ENCODE measurements around the gene CHGA. TPM values are rescaled to one million over a fixed set of nuclear protein-coding genes. Genes with fewer than 3 reads are reported as not detected.

Gene CHGA
- total and polyA plus RNA-seq, 4 donors = 0.05 TPM; not detected in 3

- no peaks in the 10 kb centered on the region for H3K27me3 ChIP-seq (ENCODE audit: control insufficient read depth in 4 of 4, insufficient read depth in 4 of 4, low read length in 3 of 4)
- H3K9ac ChIP-seq (ENCODE audit: low read depth in 1 of 2, low read length in 2 of 2) = no peak overlapping the region
- peaks cover 0 to 5% (median 2%) of the 10 kb centered on the region in 4 donors for H3K9me3 ChIP-seq (ENCODE audit: control insufficient read depth in 4 of 4, low read length in 3 of 4)
- H3K4me1 ChIP-seq (ENCODE audit: control insufficient read depth in 4 of 4, insufficient read depth in 4 of 4, low read length in 3 of 4) = peaks cover 11 to 23% (median 19%) of the 10 kb centered on the region in 4 donors
- 97% methylated on average over 2 of the region's 2 CpGs for WGBS
- H3K27ac ChIP-seq (ENCODE audit: low read depth in 1 of 2, low read length in 2 of 2) = no peak overlapping the region
- H3K36me3 ChIP-seq (ENCODE audit: control insufficient read depth in 4 of 4, insufficient read depth in 3 of 4, low read depth in 1 of 4, low read length in 3 of 4) = peaks cover 0 to 2% (median under 1%) of the 10 kb centered on the region in 4 donors
- H3K4me3 ChIP-seq (ENCODE audit: low read depth in 1 of 3, low read length in 3 of 3) = no peak overlapping the region
- DNase-seq (ENCODE audit: low spot score) = no peak
- TF ChIP-seq SP1 (IDR thresholded peaks at IDR 0.05) = no peak
- no peak for TF ChIP-seq FOXA1 (IDR thresholded peaks at IDR 0.05)
- no peak for TF ChIP-seq GABPA (IDR thresholded peaks at IDR 0.05 in 1 of 2, conservative IDR thresholded peaks at IDR 0.05 in 1 of 2)
- no peak for TF ChIP-seq TAF1 (conservative IDR thresholded peaks at IDR 0.05)
- no peak for TF ChIP-seq MAX (IDR thresholded peaks at IDR 0.05)
- no peak for TF ChIP-seq REST (IDR thresholded peaks at IDR 0.05)
These were observed 53.3 kb downstream of the CHGA start for GRCh38 chr14:92976268-92976667.

- TF ChIP-seq FOXA1 (IDR thresholded peaks at IDR 0.05) (no peak), CTCF (IDR thresholded peaks at IDR 0.05; ENCODE audit: low read depth, low read length, missing input control) (no peak), HNF4A (conservative IDR thresholded peaks at IDR 0.05) (no peak), MAX (IDR thresholded peaks at IDR 0.05) (no peak), YY1 (IDR thresholded peaks at IDR 0.05) (no peak), REST (IDR thresholded peaks at IDR 0.05) (no peak), EGR1 (IDR thresholded peaks at IDR 0.05; ENCODE audit: low read depth in 2 of 2) (no peak), NR2F2 (IDR thresholded peaks at IDR 0.05) (no peak), JUND (IDR thresholded peaks at IDR 0.05) (no peak), FOXA2 (IDR thresholded peaks at IDR 0.05) (no peak)
- TF ChIP-seq, protein P1, sequence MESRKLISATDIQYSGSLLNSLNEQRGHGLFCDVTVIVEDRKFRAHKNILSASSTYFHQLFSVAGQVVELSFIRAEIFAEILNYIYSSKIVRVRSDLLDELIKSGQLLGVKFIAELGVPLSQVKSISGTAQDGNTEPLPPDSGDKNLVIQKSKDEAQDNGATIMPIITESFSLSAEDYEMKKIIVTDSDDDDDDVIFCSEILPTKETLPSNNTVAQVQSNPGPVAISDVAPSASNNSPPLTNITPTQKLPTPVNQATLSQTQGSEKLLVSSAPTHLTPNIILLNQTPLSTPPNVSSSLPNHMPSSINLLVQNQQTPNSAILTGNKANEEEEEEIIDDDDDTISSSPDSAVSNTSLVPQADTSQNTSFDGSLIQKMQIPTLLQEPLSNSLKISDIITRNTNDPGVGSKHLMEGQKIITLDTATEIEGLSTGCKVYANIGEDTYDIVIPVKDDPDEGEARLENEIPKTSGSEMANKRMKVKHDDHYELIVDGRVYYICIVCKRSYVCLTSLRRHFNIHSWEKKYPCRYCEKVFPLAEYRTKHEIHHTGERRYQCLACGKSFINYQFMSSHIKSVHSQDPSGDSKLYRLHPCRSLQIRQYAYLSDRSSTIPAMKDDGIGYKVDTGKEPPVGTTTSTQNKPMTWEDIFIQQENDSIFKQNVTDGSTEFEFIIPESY (IDR thresholded peaks at IDR 0.05) = no peak
- H3K36me3 ChIP-seq (ENCODE audit: control insufficient read depth in 4 of 4, insufficient read depth in 3 of 4, low read depth in 1 of 4, low read length in 3 of 4) = peaks cover 0 to 2% (median under 1%) of the 10 kb centered on the region in 4 donors
- DNase-seq (ENCODE audit: low spot score) = no peak
- 89% methylated on average over 4 of the region's 4 CpGs for WGBS
- H3K9me3 ChIP-seq (ENCODE audit: control insufficient read depth in 4 of 4, low read length in 3 of 4) = peaks cover 0 to 5% (median 2%) of the 10 kb centered on the region in 4 donors
- H3K27me3 ChIP-seq (ENCODE audit: control insufficient read depth in 4 of 4, insufficient read depth in 4 of 4, low read length in 3 of 4) = no peaks in the 10 kb centered on the region
- H3K27ac ChIP-seq (ENCODE audit: low read depth in 1 of 2, low read length in 2 of 2) = no peak overlapping the region
- peaks cover 9 to 15% (median 12%) of the 10 kb centered on the region in 4 donors for H3K4me1 ChIP-seq (ENCODE audit: control insufficient read depth in 4 of 4, insufficient read depth in 4 of 4, low read length in 3 of 4)
- no peak overlapping the region for H3K9ac ChIP-seq (ENCODE audit: low read depth in 1 of 2, low read length in 2 of 2)
- no peak overlapping the region for H3K4me3 ChIP-seq (ENCODE audit: low read depth in 1 of 3, low read length in 3 of 3)
These were observed 55.5 kb downstream of the CHGA start for GRCh38 chr14:92978229-92979021.

Data from liver (tissue), 9 donors.